ENCODE results near the gene PCDHA1.

Gene PCDHA1

DNA sequence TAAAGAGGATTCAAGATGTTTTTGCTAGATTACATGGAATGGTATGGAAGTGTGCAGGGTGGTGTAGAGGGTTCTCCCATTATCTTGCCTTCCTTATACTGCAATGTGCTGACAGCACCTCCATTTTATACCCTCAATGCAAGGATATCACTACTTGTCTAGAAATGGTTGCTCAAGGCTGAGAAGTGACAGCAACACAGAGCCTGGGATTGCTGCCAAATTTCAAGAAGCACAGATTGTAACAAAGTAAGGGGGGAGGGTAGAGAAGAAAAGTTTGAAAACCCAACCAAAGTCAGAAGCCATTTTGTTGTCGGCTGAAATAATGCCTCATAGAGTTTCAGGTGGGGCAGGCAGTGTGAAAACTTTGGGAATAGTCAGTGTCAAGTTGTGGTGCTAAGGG, 210.1 kb downstream of the PCDHA1 start:
- DNase-seq, result no peak

DNA sequence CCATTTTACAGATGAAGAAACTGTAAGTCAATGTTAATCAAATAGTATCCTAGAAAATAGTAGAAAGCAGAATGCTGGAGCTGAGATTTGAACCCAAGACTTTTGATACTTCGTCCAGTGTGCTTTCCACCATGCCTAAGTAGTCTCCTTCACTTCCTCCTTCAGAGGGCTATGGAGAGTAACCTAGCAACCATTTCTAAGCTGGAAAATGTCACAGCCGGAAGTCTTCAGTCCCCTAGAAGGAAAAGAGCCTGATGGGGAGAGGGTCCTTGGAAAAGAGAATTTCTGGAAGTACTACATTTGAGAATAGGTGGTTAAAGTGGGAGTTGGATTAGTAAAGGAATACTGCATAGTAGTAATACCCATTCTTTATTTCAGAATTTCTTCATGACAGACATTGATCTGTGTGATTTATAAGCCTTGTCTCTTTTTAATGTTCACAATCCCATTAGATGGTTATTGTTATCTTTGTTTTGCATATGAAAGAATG, 213.0 kb downstream of the PCDHA1 start:
- DNase-seq, result no peak

- peak; percentile 67 for DNase-seq
Observed at GRCh38 chr5:141001446-141001843, 215.5 kb downstream of the PCDHA1 start.

GRCh38 chr5:141001844-141002604, 216.1 kb downstream of the PCDHA1 start:
- DNase-seq, result peak; percentile 67

DNA sequence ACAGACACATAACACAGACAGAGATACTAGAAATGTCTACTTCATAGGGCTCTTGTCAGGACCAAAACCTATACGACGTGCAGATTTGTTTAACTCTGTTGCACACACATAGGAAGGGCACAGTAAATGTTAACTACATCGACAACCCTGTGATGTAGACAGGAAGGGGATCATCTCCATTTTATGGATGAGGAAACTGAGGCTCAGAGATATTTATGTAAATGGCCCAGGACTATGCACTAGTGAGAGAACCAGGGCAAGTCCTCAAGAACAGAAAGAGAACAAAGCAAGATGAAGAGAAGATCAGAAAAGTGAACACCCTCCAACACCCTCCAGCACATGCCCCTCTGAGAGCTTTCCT, 216.6 kb downstream of the PCDHA1 start:
- DNase-seq, result no peak

GRCh38 chr5:141003031-141003430, 217.1 kb downstream of the PCDHA1 start:
- no peak for DNase-seq

DNA sequence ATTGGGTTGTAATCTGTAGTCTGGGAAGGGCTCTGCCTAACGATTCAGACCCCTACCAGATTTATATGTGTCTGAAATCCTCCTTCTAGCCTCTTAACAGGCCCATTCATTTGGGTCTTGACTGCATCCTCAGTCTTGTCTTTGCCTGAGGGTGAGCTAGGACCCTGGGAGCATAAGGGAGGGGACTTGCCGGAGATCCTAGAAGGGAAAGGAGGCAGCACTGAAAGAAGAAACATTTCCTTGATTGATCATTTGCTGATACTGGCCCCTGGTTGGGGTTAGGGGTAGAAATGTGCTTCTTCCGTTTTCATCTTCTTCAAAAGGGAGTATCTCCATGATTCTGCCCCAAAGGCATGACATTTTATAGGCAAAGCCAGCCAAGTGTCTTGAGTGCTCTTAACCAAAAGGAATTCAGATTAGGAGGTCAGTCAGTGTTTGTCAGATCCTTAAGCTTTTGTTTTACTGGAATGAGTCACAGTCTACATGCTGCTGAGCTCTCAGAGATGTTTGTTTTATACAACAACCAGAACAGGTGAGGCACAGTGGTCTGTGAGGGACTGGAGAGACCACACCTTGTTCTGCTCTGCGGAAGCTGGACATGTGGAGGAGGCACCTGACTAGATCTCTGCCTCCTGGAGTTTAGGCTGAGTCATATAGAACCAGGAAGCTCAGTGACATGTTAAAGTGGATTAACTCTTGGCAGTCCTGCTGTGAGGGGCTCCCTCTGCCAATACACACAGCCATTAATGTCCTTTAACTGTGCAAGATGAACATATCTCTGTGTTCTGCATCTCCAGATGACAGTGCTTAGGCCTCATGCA, 218.1 kb downstream of the PCDHA1 start:
- peak; percentile 61 for DNase-seq

- no peak for DNase-seq
Observed at GRCh38 chr5:141007791-141008190, 221.9 kb downstream of the PCDHA1 start.

- DNase-seq, result no peak
Observed at GRCh38 chr5:141010047-141010793, 224.3 kb downstream of the PCDHA1 start.

DNA sequence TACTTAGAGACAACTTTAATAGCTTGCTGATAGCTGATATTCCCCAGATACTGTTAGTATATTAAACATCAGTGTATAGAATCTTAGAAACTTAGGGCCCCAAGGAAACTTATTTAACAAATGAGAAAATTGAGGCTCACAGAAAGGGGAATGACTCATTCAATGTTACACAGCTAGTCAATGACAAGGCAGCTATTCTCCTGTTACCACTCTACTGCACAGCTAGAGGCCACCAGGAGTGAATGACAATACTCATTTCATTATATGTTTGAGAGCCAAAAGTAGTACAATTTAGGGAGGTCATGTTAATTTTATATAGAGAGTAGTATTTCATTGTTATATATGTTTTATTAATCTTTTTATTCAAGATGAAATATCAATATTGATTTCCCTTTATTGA, 232.0 kb downstream of the PCDHA1 start:
- no peak for DNase-seq

GRCh38 chr5:141022384-141022783, 236.4 kb downstream of the PCDHA1 start:
- no peak for DNase-seq

- no peak for DNase-seq
Observed at GRCh38 chr5:141031006-141031405, 245.1 kb downstream of the PCDHA1 start.

DNA sequence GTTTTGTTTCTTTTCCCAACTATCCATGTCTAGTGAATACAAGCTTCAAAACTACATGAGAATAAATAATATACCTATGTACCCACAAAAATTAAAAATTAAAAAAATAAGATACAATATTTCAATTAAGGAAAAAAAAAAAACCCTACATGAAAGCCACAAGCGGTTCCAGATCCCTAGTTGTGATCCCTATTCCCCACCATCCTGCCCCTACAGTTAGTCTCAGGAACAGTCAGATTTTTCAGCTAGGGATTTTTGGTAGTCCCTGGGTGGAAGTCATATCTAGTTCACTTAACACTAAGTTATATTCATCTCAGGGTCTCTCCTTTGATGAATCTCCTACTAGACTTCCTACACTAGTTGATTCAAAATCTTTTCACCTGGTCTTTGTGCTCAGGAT, 246.7 kb downstream of the PCDHA1 start:
- no peak for DNase-seq

DNA sequence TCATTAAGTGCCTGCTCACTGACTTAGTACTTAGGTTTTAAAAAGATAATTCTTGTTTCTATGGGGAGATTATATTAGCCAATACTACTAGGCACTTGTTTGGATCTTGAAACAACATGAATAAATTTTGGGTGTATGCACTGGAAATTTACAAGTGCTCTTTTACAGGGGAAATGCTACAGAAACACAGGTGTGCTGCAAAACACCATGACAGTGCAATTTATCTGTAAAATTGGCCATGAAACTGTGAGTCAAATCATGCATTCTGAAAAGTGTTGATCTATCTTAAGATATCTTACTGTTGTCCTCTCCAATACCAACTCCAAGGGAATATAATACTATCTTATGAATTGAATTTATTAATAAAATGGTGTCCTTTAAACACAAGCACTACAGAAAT, 253.1 kb downstream of the PCDHA1 start:
- DNase-seq, result no peak

DNA sequence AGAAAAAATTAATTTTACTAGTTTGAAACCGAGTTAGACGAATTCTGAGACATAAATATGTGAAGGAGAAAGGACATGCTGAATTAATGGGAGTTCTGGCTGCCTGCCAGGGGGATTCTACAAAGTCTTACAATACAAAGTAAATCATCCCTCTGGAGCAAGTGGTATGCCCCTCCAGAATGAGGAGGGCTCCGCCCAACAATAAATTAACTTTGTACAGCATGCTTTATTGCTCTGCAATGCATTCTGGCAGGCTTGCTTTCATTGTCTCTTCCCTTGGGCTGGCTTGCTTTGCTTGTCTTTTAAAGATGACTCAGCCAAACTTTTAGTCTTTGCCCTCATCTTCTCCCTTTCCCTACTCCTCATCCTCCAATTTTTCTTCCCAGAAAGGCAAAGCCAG, 253.6 kb downstream of the PCDHA1 start:
- DNase-seq, result peak; percentile 36

DNA sequence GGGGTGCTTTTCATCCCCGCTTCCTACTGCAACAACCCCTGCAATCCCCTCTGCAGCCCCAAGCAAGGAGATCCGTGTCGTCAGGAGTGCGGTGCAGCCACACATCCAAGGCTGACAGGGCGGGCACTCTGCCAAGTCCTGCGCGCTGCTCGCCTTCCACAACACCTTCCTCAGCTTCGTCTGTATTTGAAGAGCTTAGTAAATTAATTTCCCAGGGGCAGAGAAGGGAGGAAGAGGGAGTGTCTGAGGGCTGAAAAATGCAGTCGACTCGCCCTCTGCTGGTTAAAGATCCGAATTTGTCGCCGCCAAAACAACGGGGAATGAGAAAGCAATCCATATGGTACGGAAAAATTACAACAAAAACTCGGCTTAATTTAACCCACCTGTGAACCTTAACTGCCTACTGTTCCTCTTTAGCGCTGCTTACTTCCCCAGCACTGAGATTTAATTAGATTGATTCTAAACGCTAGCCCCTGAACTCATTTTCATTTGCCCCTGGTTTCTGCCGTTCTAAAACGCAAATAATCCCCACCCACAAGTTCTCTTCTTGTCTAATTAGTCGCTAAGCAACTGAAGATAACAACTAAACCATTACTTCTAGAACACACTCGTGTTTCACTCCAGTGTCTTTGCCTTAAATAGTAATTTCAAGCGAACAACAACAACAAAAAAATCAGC, 254.3 kb downstream of the PCDHA1 start:
- peak; percentile 90 for DNase-seq

- peak; percentile 93 for DNase-seq
Observed at GRCh38 chr5:141040771-141041426, 255.0 kb downstream of the PCDHA1 start.

DNA sequence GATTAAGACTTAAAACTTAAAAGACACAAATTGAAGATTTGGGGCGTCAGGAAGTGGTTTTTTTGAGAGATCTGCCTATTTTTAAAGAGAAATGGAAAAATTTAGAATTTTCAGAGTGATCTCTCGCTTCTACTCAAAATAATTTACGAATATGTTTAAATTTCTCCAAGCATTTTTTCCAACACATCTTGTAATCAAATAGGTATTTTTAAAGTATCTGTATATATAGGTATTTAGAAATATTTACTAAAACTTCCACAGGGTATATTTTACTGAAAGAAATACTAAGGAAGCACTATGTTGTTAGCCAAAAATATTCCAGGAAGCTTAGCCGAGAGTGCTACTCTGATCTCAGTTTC, 255.5 kb downstream of the PCDHA1 start:
- DNase-seq, result no peak

- no peak for DNase-seq
Observed at GRCh38 chr5:141042555-141042954, 256.6 kb downstream of the PCDHA1 start.

DNA sequence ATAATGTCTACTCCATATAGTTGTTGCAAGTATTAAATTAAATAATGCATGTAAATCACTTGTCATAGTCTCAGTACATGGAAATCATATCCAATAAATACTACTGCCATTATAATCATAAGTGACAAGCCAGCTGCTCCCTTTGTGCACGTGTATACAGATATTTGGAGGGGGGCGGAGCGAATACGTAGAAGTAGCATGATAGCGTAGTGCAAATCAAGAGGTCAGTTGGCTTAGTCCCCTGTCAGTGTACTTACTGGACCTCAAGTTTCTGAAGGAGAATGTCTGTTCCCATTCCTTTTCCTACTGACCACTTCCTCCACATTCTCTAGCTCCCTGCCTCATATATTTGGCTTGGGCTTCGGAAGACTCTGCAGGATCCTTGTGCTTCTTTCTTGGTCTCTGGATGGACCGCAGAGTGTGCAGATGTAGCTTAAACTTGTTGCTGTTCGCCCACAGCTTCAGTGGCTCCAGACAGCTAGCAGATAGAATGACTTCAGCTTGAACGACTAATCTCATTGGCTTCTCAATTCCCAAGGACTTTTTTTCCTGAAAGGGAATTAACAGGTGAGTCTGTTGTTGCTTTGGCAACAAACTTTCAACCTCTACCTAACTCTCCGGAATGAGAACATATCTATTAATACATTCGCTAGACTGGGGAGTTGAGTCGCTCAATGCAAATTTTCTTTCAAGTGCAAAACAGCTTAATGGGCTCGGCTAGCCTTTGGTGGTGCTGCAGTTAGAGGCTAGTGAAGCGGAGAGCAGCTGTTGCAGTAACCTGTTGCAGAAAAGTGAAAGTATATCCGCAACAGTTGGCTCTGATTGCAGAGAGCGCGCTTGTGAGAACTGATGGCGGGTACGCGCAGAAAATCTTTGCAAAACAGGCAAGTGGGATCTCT, 264.9 kb downstream of the PCDHA1 start, which contains the start of gene PCDHB1:
Gene PCDHB1 (plus strand): TSS at position 753 of the 899 bp plus-strand sequence. CDS start 97 bp downstream, at position 850.
- DNase-seq, result peak; percentile 43

GRCh38 chr5:141051521-141051866, 265.6 kb downstream of the PCDHA1 start:
- DNase-seq, result peak; percentile 43
